Measurements from ENCODE around the gene HCFC1R1. TPM values are rescaled to one million over a fixed set of nuclear protein-coding genes. Genes with fewer than 3 reads are reported as not detected.
A peak's percentile ranks its signal among the peaks of the same experiment; 100 is the strongest.

The HCFC1R1 gene
- total RNA-seq, 1 donor from 2014 or later: 47.0 TPM

GRCh38 chr16:3025032-3026002 is 1.6 kb upstream of the HCFC1R1 start:
- Histone ChIP-seq H3K9me3 (ENCODE audit: insufficient read depth, low read depth, low read length) (peaks cover 3% of the 10 kb centered on the region), H2AFZ (ENCODE audit: low read depth, low read length) (no peak overlapping the region), H3K4me3 (ENCODE audit: insufficient read depth, low read depth, low read length) (no peak overlapping the region), H3K27me3 (ENCODE audit: insufficient read depth, low read length) (peaks cover 15% of the 10 kb centered on the region), H3K4me1 (ENCODE audit: insufficient read depth, low read length) (peaks cover 31% of the 10 kb centered on the region), H3K27ac (ENCODE audit: low read depth, low read length) (no peak overlapping the region), H3K4me2 (ENCODE audit: low read length) (no peak overlapping the region), H3K36me3 (ENCODE audit: insufficient read depth, low read length) (no peaks in the 10 kb centered on the region), H3K79me2 (ENCODE audit: insufficient read depth, low read length) (peaks cover 5% of the 10 kb centered on the region), H4K20me1 (ENCODE audit: insufficient read depth, low read length) (peaks cover 37% of the 10 kb centered on the region), H3K9ac (ENCODE audit: low read length) (no peak overlapping the region)
- no peaks in the 10 kb centered on the region for H3K9me3 Mint-ChIP-seq (ENCODE audit: unreplicated experiment)
- H3K27me3 Mint-ChIP-seq (ENCODE audit: low read depth, unreplicated experiment): no peaks in the 10 kb centered on the region
- TF ChIP-seq CTCF (IDR thresholded peaks at IDR 0.05; ENCODE audit: insufficient read depth, low read depth, low read length) (no peak), EZH2 (IDR thresholded peaks at IDR 0.05; ENCODE audit: insufficient read depth, low read length) (no peak)
- no peak overlapping the region for H3K27ac Mint-ChIP-seq (ENCODE audit: unreplicated experiment)
- H3K4me1 Mint-ChIP-seq (ENCODE audit: low read depth, unreplicated experiment): peaks cover 4% of the 10 kb centered on the region
- H3K4me3 Mint-ChIP-seq (ENCODE audit: unreplicated experiment): peak overlapping the region; percentile 93
- H3K36me3 Mint-ChIP-seq (ENCODE audit: low read depth, unreplicated experiment): peaks cover 10% of the 10 kb centered on the region
- DNase-seq (ENCODE audit: low read depth): no peak
- no peak for FAIRE-seq

GRCh38 chr16:3023415-3023668 is 400 bp downstream of the HCFC1R1 start:
- Histone ChIP-seq H3K4me1 (ENCODE audit: insufficient read depth, low read length) (peaks cover 23% of the 10 kb centered on the region), H3K27me3 (ENCODE audit: insufficient read depth, low read length) (no peaks in the 10 kb centered on the region), H3K27ac (ENCODE audit: low read depth, low read length) (peak overlapping the region; percentile 100), H3K4me2 (ENCODE audit: low read length) (peak overlapping the region; percentile 88), H2AFZ (ENCODE audit: low read depth, low read length) (no peak overlapping the region), H3K9me3 (ENCODE audit: insufficient read depth, low read depth, low read length) (no peaks in the 10 kb centered on the region), H3K4me3 (ENCODE audit: insufficient read depth, low read depth, low read length) (peak overlapping the region; percentile 63), H3K36me3 (ENCODE audit: insufficient read depth, low read length) (no peaks in the 10 kb centered on the region), H4K20me1 (ENCODE audit: insufficient read depth, low read length) (peaks cover 26% of the 10 kb centered on the region), H3K9ac (ENCODE audit: low read length) (peak overlapping the region; percentile 99), H3K79me2 (ENCODE audit: insufficient read depth, low read length) (peaks cover 5% of the 10 kb centered on the region)
- no peaks in the 10 kb centered on the region for H3K9me3 Mint-ChIP-seq (ENCODE audit: unreplicated experiment)
- no peaks in the 10 kb centered on the region for H3K27me3 Mint-ChIP-seq (ENCODE audit: low read depth, unreplicated experiment)
- H3K4me3 Mint-ChIP-seq (ENCODE audit: unreplicated experiment): peak overlapping the region; percentile 93
- peaks cover 6% of the 10 kb centered on the region for H3K36me3 Mint-ChIP-seq (ENCODE audit: low read depth, unreplicated experiment)
- H3K27ac Mint-ChIP-seq (ENCODE audit: unreplicated experiment): peak overlapping the region; percentile 100
- TF ChIP-seq CTCF (IDR thresholded peaks at IDR 0.05; ENCODE audit: insufficient read depth, low read depth, low read length) (no peak), EZH2 (IDR thresholded peaks at IDR 0.05; ENCODE audit: insufficient read depth, low read length) (no peak)
- no peak for DNase-seq (ENCODE audit: low read depth)
- no peak for FAIRE-seq
- peaks cover 10% of the 10 kb centered on the region for H3K4me1 Mint-ChIP-seq (ENCODE audit: low read depth, unreplicated experiment)
